CD14-positive monocyte (primary cell): Measurements from ENCODE around the gene RBFOX1. TPM values are rescaled to one million over a fixed set of nuclear protein-coding genes. Genes with fewer than 3 reads are reported as not detected.

Source experiments
- DNase-seq, 3 donors: peaks; one replicate each; pipeline ENCODE4 v3.0.0-alpha.2; 2011 to 2022
- H2AFZ ChIP-seq: 2 replicates; pipeline ENCODE4 v1.6.0; 2012; ENCODE audit warnings: mild to moderate bottlenecking, low read depth, low read length, inconsistent platforms; ENCODE audit not compliant: insufficient read depth, poor library complexity, severe bottlenecking
- H3K27ac ChIP-seq, 2 donors: 1 replicate in 1 of 2; 2 replicates in 1 of 2; pipeline ENCODE4 v1.5.1; 2012 to 2013; ENCODE audit warnings: low read length in 2 of 2, control low read depth in 1 of 2, inconsistent platforms in 1 of 2, low read depth in 1 of 2, mild to moderate bottlenecking in 1 of 2
- H3K27me3 ChIP-seq, 2 donors: one replicate each; pipeline versions ENCODE4 v1.6.0 to v1.6.1; 2011 to 2013; ENCODE audit warnings: low read length in 2 of 2; ENCODE audit not compliant: control insufficient read depth in 2 of 2, insufficient read depth in 2 of 2
- H3K36me3 ChIP-seq, 2 donors: replicated peaks in 1 of 2; 1 replicate in 1 of 2; 2 replicates in 1 of 2; pipeline versions ENCODE4 v1.5.1 to v1.6.1; 2012 to 2013; ENCODE audit warnings: low read length in 2 of 2, control low read depth in 1 of 2, inconsistent platforms in 1 of 2, mild to moderate bottlenecking in 1 of 2; ENCODE audit not compliant: insufficient read depth in 2 of 2, control insufficient read depth in 1 of 2
- H3K4me1 ChIP-seq, 2 donors: 1 replicate in 1 of 2; 2 replicates in 1 of 2; pipeline versions ENCODE4 v1.5.1 to v1.6.1; 2012 to 2013; ENCODE audit warnings: low read length in 2 of 2, control low read depth in 1 of 2, inconsistent platforms in 1 of 2, mild to moderate bottlenecking in 1 of 2, moderate library complexity in 1 of 2; ENCODE audit not compliant: insufficient read depth in 2 of 2, control insufficient read depth in 1 of 2
- H3K4me2 ChIP-seq: replicated peaks from 2 replicates; pipeline ENCODE3; 2012; ENCODE audit warnings: low read length, moderate library complexity, mild to moderate bottlenecking; ENCODE audit not compliant: poor library complexity, severe bottlenecking; ENCODE audit errors: extremely low read depth
- H3K4me3 ChIP-seq, 3 experiments: fragments of 200-600 bp in 1 of 3; sonication (generic) in 1 of 3; replicated peaks in 1 of 3; 1 replicate in 2 of 3; 2 replicates in 1 of 3; pipeline ENCODE4 v1.5.1; 2011 to 2013; ENCODE audit warnings: low read length in 3 of 3, mild to moderate bottlenecking in 3 of 3, control low read depth in 2 of 3, low read depth in 2 of 3, inconsistent platforms in 1 of 3, moderate library complexity in 1 of 3
- H3K79me2 ChIP-seq: 2 replicates; pipeline ENCODE4 v1.6.0; 2012; ENCODE audit warnings: mild to moderate bottlenecking, control low read depth, inconsistent platforms, low read length, moderate library complexity; ENCODE audit not compliant: insufficient read depth
- H3K9ac ChIP-seq: 2 replicates; pipeline ENCODE4 v1.6.0; 2017; ENCODE audit warnings: low read length, mild to moderate bottlenecking; ENCODE audit not compliant: insufficient read depth, poor library complexity, severe bottlenecking
- H3K9me3 ChIP-seq, 2 donors: replicated peaks in 1 of 2; 1 replicate in 1 of 2; 2 replicates in 1 of 2; pipeline versions ENCODE4 v1.5.1 to v1.6.1; 2012 to 2013; ENCODE audit warnings: low read length in 2 of 2, control low read depth in 1 of 2; ENCODE audit not compliant: control insufficient read depth in 1 of 2, insufficient read depth in 1 of 2
- H4K20me1 ChIP-seq: 2 replicates; pipeline ENCODE4 v1.6.0; 2012; ENCODE audit warnings: mild to moderate bottlenecking, low read length, control low read depth, moderate library complexity; ENCODE audit not compliant: insufficient read depth
- H3K27ac Mint-ChIP-seq, 7 donors: one replicate each; pipeline ENCODE4 v1.8.0; 2020; ENCODE audit warnings: mild to moderate bottlenecking in 7 of 7, mixed read lengths in 7 of 7, moderate library complexity in 6 of 7, inconsistent platforms in 2 of 7
- H3K27me3 Mint-ChIP-seq, 3 donors: one replicate each; pipeline ENCODE4 v1.8.0; 2021 to 2022; ENCODE audit warnings: low read depth in 3 of 3, mild to moderate bottlenecking in 3 of 3, mixed read lengths in 3 of 3, moderate library complexity in 3 of 3, inconsistent platforms in 1 of 3
- H3K36me3 Mint-ChIP-seq, 2 donors: one replicate each; pipeline ENCODE4 v1.8.0; 2020; ENCODE audit warnings: mixed read lengths in 2 of 2, inconsistent platforms in 1 of 2, mild to moderate bottlenecking in 1 of 2
- H3K4me1 Mint-ChIP-seq: one replicate; pipeline ENCODE4 v1.8.0; 2020; ENCODE audit warnings: mild to moderate bottlenecking, mixed read lengths
- H3K4me3 Mint-ChIP-seq, 2 donors: one replicate each; pipeline ENCODE4 v1.8.0; 2020; ENCODE audit warnings: mild to moderate bottlenecking in 2 of 2, mixed read lengths in 2 of 2, moderate library complexity in 1 of 2
- H3K9me3 Mint-ChIP-seq, 7 donors: one replicate each; pipeline ENCODE4 v1.8.0; 2020 to 2022; ENCODE audit warnings: mixed read lengths in 7 of 7, mild to moderate bottlenecking in 6 of 7, moderate library complexity in 6 of 7, inconsistent platforms in 2 of 7
- WGBS: methylation state at CpG from one replicate; pipeline ENCODE4 v1.1.5; 2013; ENCODE audit warnings: missing lambda C conversion rate; ENCODE audit not compliant: insufficient coverage; 5-methylcytosine and 5-hydroxymethylcytosine counted together
- intact Hi-C, 2 donors: fragments of 100-400 bp; cut with micrococcal nuclease; formaldehyde crosslinking; loops; one replicate each; pipeline versions ENCODE4 v1.15.0 to v1.15.1; 2023
- polyA plus RNA-seq, 3 donors: library from polyadenylated mRNA; depleted of rRNA in 1 of 3; unstranded in 2 of 3; stranded (reverse) in 1 of 3; fragments of 300-500 nt in 2 of 3; fragments of >200 nt in 1 of 3; fragmentation: Illumina TruSeq in 2 of 3; gene quantifications; 1 replicate in 2 of 3; 2 replicates in 1 of 3; pipeline ENCODE4 v1.2.3, GENCODE V29; 2012 to 2021
- TF ChIP-seq, protein P1 (sequence below): fragments of 200-600 bp; IDR thresholded peaks from one replicate; pipeline ENCODE4 v1.8.0; 2022; ENCODE audit warnings: antibody characterized with exemption, mild to moderate bottlenecking

Gene RBFOX1
- polyA plus RNA-seq, 3 donors = not detected

DNA sequence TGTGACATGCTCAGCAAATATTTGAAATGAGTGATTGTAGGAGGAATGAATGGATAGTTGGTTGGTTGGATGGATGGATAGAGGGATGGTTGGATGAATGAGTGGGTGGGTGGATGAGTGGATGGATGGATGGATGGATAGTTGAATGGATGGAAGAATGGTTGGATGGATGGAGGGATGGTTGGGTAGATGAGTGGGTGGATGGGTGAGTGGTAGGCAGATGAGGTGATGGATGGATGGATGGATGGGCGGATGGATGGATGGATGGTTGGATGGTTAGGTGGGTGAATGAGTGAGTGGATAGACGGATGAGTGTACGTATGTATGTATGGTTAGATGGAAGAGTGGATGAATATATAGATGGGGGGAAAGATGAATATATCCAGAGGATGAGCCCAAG, 137.7 kb downstream of the RBFOX1 start:
- TF ChIP-seq, protein P1, sequence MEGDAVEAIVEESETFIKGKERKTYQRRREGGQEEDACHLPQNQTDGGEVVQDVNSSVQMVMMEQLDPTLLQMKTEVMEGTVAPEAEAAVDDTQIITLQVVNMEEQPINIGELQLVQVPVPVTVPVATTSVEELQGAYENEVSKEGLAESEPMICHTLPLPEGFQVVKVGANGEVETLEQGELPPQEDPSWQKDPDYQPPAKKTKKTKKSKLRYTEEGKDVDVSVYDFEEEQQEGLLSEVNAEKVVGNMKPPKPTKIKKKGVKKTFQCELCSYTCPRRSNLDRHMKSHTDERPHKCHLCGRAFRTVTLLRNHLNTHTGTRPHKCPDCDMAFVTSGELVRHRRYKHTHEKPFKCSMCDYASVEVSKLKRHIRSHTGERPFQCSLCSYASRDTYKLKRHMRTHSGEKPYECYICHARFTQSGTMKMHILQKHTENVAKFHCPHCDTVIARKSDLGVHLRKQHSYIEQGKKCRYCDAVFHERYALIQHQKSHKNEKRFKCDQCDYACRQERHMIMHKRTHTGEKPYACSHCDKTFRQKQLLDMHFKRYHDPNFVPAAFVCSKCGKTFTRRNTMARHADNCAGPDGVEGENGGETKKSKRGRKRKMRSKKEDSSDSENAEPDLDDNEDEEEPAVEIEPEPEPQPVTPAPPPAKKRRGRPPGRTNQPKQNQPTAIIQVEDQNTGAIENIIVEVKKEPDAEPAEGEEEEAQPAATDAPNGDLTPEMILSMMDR = no peak
- no peaks in the 10 kb centered on the region for H3K27me3 ChIP-seq
- Mint-ChIP-seq H3K36me3 (no peaks in the 10 kb centered on the region), H3K27ac (no peak overlapping the region), H3K4me3 (no peak overlapping the region), H3K27me3 (no peaks in the 10 kb centered on the region), H3K9me3 (peaks cover 0 to 9% (median 2%) of the 10 kb centered on the region in 7 donors), H3K4me1 (no peaks in the 10 kb centered on the region)
- WGBS = 86% methylated on average over 3 of the region's 3 CpGs
- H3K79me2 ChIP-seq = no peaks in the 10 kb centered on the region
- H3K36me3 ChIP-seq = no peaks in the 10 kb centered on the region
- no peak overlapping the region for H3K4me2 ChIP-seq
- intact Hi-C loops = no loop called here
- no peaks in the 10 kb centered on the region for H4K20me1 ChIP-seq
- H3K4me3 ChIP-seq = no peak overlapping the region
- no peaks in the 10 kb centered on the region for H3K4me1 ChIP-seq
- no peak overlapping the region for H3K27ac ChIP-seq
- no peaks in the 10 kb centered on the region for H3K9me3 ChIP-seq
- DNase-seq = no peak
- no peak overlapping the region for H2AFZ ChIP-seq
- no peak overlapping the region for H3K9ac ChIP-seq

GRCh38 chr16:7471268-7471667, 138.6 kb downstream of the RBFOX1 start:
- Histone ChIP-seq H2AFZ (no peak overlapping the region), H3K9ac (no peak overlapping the region), H4K20me1 (no peaks in the 10 kb centered on the region), H3K27me3 (no peaks in the 10 kb centered on the region), H3K4me3 (no peak overlapping the region), H3K36me3 (no peaks in the 10 kb centered on the region), H3K79me2 (no peaks in the 10 kb centered on the region), H3K27ac (no peak overlapping the region), H3K9me3 (no peaks in the 10 kb centered on the region), H3K4me2 (no peak overlapping the region), H3K4me1 (no peaks in the 10 kb centered on the region)
- H3K27me3 Mint-ChIP-seq = no peaks in the 10 kb centered on the region
- peaks cover 0 to 11% (median 2%) of the 10 kb centered on the region in 7 donors for H3K9me3 Mint-ChIP-seq
- WGBS = no CpG with 5 or more reads among the region's 1 CpG
- TF ChIP-seq, protein P1 = no peak
- H3K4me1 Mint-ChIP-seq = no peaks in the 10 kb centered on the region
- H3K27ac Mint-ChIP-seq = no peak overlapping the region
- intact Hi-C loops = no loop called here
- H3K4me3 Mint-ChIP-seq = no peak overlapping the region
- no peak for DNase-seq
- no peaks in the 10 kb centered on the region for H3K36me3 Mint-ChIP-seq
